Measurements from ENCODE around the gene GPN2. TPM values are rescaled to one million over a fixed set of nuclear protein-coding genes. Genes with fewer than 3 reads are reported as not detected.

The GPN2 gene
- polyA plus RNA-seq, 1 donor (not counting 4 experiments of a cell fraction or from before 2014, with no cell fraction given): 31.9 TPM

GRCh38 chr1:26938004-26938658, 48.0 kb upstream of the GPN2 start:
- peaks cover 25 to 36% of the 10 kb centered on the region in 2 experiments for H3K36me3 ChIP-seq (ENCODE audit: control insufficient read depth in 2 of 2, extremely low read depth in 1 of 2, insufficient read depth in 2 of 2, low read length in 2 of 2)
- no peak for TF ChIP-seq CTCF (optimal IDR thresholded peaks at IDR 0.05 in 1 of 3, IDR thresholded peaks at IDR 0.05 in 1 of 3, conservative IDR thresholded peaks at IDR 0.05 in 1 of 3; ENCODE audit: extremely low read depth in 1 of 3, insufficient read depth in 2 of 3, low read length in 3 of 3)
- no peak for TF ChIP-seq EZH2 (IDR thresholded peaks at IDR 0.05; ENCODE audit: low read length)
- no peaks in the 10 kb centered on the region for H3K9me3 ChIP-seq (ENCODE audit: control insufficient read depth, low read depth, low read length)
- dilution Hi-C loops (cut with MboI; ENCODE audit: extremely low pct_ligation_motif_present, low sequenced_read_pairs): no loop called here
- no peak overlapping the region for H3K4me2 ChIP-seq (ENCODE audit: control insufficient read depth, extremely low read depth, insufficient read depth, low read depth, low read length)
- no peak overlapping the region for H3K27ac ChIP-seq (ENCODE audit: control insufficient read depth, insufficient read depth, low read length)
- no peaks in the 10 kb centered on the region for H3K9me1 ChIP-seq (ENCODE audit: control insufficient read depth, extremely low read depth, insufficient read depth, low read length)
- no peak for DNase-seq (ENCODE audit: low read depth, low spot score)
- H3K9ac ChIP-seq (ENCODE audit: control insufficient read depth, extremely low read depth, insufficient read depth, low read length): no peak overlapping the region
- no peaks in the 10 kb centered on the region for H4K20me1 ChIP-seq (ENCODE audit: control insufficient read depth, extremely low read depth, insufficient read depth, low read length)
- no peaks in the 10 kb centered on the region for H3K4me1 ChIP-seq (ENCODE audit: control insufficient read depth, extremely low read depth, insufficient read depth, low read length)
- no peaks in the 10 kb centered on the region for H3K27me3 ChIP-seq (ENCODE audit: control insufficient read depth, extremely low read depth, insufficient read depth, low read length)
- peaks cover 36% of the 10 kb centered on the region for H3K79me2 ChIP-seq (ENCODE audit: control insufficient read depth, insufficient read depth, low read length)
- no peak overlapping the region for H3K4me3 ChIP-seq (ENCODE audit: control insufficient read depth in 2 of 3, extremely low read depth in 1 of 3, insufficient read depth in 2 of 3, low read depth in 1 of 3, low read length in 3 of 3)
- H2AFZ ChIP-seq (ENCODE audit: control insufficient read depth, low read length): no peak overlapping the region
- no peak for FAIRE-seq

- no peak overlapping the region for H2AFZ ChIP-seq (ENCODE audit: control insufficient read depth, low read length)
- H3K4me1 ChIP-seq (ENCODE audit: control insufficient read depth, extremely low read depth, insufficient read depth, low read length): no peaks in the 10 kb centered on the region
- H3K9me3 ChIP-seq (ENCODE audit: control insufficient read depth, low read depth, low read length): no peaks in the 10 kb centered on the region
- DNase-seq (ENCODE audit: low read depth, low spot score) (no peak), FAIRE-seq (no peak)
- H3K27ac ChIP-seq (ENCODE audit: control insufficient read depth, insufficient read depth, low read length): no peak overlapping the region
- no peaks in the 10 kb centered on the region for H3K27me3 ChIP-seq (ENCODE audit: control insufficient read depth, extremely low read depth, insufficient read depth, low read length)
- no peak overlapping the region for H3K4me2 ChIP-seq (ENCODE audit: control insufficient read depth, extremely low read depth, insufficient read depth, low read depth, low read length)
- H3K9me1 ChIP-seq (ENCODE audit: control insufficient read depth, extremely low read depth, insufficient read depth, low read length): no peaks in the 10 kb centered on the region
- peaks cover 22 to 26% of the 10 kb centered on the region in 2 experiments for H3K36me3 ChIP-seq (ENCODE audit: control insufficient read depth in 2 of 2, extremely low read depth in 1 of 2, insufficient read depth in 2 of 2, low read length in 2 of 2)
- dilution Hi-C loops (cut with MboI; ENCODE audit: extremely low pct_ligation_motif_present, low sequenced_read_pairs): no loop called here
- H3K4me3 ChIP-seq (ENCODE audit: control insufficient read depth in 2 of 3, extremely low read depth in 1 of 3, insufficient read depth in 2 of 3, low read depth in 1 of 3, low read length in 3 of 3): no peak overlapping the region
- peaks cover 45% of the 10 kb centered on the region for H3K79me2 ChIP-seq (ENCODE audit: control insufficient read depth, insufficient read depth, low read length)
- no peak overlapping the region for H3K9ac ChIP-seq (ENCODE audit: control insufficient read depth, extremely low read depth, insufficient read depth, low read length)
- no peak for TF ChIP-seq EZH2 (IDR thresholded peaks at IDR 0.05; ENCODE audit: low read length)
- no peak for TF ChIP-seq CTCF (optimal IDR thresholded peaks at IDR 0.05 in 1 of 3, IDR thresholded peaks at IDR 0.05 in 1 of 3, conservative IDR thresholded peaks at IDR 0.05 in 1 of 3; ENCODE audit: extremely low read depth in 1 of 3, insufficient read depth in 2 of 3, low read length in 3 of 3)
- H4K20me1 ChIP-seq (ENCODE audit: control insufficient read depth, extremely low read depth, insufficient read depth, low read length): no peaks in the 10 kb centered on the region
These were observed 46.7 kb upstream of the GPN2 start for GRCh38 chr1:26936823-26937222.

Measured in keratinocyte (primary cell).